Measurements from ENCODE around the gene SLC6A5.

GRCh38 chr11:20669820-20670684 lies 70.6 kb downstream of the SLC6A5 start:
- no peak for TF ChIP-seq CTCF (IDR thresholded peaks at IDR 0.05 in 2 of 3, conservative IDR thresholded peaks at IDR 0.05 in 1 of 3; ENCODE audit: control insufficient read depth in 2 of 3, extremely low read depth in 1 of 3, insufficient read depth in 1 of 3, low read depth in 3 of 3, low read length in 3 of 3)
- TF ChIP-seq NBN (IDR thresholded peaks at IDR 0.05): no peak
- no peak for TF ChIP-seq SP1 (IDR thresholded peaks at IDR 0.05; ENCODE audit: low read depth, low read length)
- no peak for TF ChIP-seq SIN3A (IDR thresholded peaks at IDR 0.05; ENCODE audit: low read depth, low read length)
- no peak for TF ChIP-seq RAD21 (IDR thresholded peaks at IDR 0.05; ENCODE audit: insufficient read depth, low read depth, low read length)

Data from GM12878 (cell line).